ENCODE data around the gene CLECL1.

Gene CLECL1

DNA sequence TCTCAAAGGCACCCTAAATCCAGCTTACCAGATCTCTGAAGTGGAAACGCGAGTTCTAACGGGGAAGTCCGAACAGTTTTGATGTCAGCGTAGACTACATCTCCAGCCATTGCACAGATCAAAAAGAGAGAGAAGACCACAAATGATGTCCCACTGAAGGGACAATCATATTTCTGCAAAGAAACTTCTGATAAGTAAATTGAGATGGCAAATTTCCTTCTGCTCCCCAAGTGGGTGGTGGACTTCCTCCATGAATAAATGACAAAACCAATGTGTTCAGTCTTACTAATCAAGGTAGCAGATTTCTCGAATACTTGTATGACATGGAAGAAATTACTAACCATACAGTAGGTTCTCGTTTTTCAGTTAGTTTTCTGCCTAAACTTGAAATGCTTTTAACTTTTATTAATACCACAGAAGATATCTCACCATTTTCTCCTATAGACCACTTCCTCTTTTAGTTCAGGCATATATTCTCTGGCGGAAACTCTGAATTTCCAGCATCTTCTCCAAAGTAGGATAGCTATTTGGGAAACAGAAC lies at the start of gene CLECL1:
TSS of gene CLECL1 (minus strand) at position 177 of the 541 bp plus-strand sequence.
- TF ChIP-seq, protein P1, sequence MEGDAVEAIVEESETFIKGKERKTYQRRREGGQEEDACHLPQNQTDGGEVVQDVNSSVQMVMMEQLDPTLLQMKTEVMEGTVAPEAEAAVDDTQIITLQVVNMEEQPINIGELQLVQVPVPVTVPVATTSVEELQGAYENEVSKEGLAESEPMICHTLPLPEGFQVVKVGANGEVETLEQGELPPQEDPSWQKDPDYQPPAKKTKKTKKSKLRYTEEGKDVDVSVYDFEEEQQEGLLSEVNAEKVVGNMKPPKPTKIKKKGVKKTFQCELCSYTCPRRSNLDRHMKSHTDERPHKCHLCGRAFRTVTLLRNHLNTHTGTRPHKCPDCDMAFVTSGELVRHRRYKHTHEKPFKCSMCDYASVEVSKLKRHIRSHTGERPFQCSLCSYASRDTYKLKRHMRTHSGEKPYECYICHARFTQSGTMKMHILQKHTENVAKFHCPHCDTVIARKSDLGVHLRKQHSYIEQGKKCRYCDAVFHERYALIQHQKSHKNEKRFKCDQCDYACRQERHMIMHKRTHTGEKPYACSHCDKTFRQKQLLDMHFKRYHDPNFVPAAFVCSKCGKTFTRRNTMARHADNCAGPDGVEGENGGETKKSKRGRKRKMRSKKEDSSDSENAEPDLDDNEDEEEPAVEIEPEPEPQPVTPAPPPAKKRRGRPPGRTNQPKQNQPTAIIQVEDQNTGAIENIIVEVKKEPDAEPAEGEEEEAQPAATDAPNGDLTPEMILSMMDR (IDR thresholded peaks at IDR 0.05; ENCODE audit: low read depth, low read length), result no peak
- no peak for DNase-seq (ENCODE audit: low read depth in 2 of 2)
- H3K4me3 ChIP-seq (replicated peaks in 1 of 2; ENCODE audit: low read depth in 2 of 2, low read length in 2 of 2), result no peak within 1 kb of the TSS

DNA sequence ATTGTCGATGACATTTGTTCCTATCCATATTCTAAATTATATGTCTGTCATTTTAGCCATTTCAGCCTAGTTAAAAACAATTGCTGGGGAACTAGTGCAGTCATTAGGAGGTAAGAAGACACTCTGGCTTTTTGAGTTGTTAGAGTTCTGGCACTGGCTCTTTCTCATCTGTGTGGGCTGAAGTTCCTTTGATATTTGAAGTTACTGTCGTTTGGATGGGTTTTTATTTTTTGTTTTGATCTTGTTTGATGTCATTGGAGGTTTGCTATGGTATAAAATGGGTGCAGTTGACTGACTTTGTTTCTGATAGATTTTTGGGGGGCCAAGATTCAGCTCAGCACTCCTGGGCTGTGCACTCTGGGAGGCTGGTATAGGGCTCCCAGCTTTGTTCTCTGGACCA lies 48.5 kb upstream of the CLECL1 start:
- TF ChIP-seq, protein P1 (IDR thresholded peaks at IDR 0.05; ENCODE audit: low read depth, low read length), result no peak

DNA sequence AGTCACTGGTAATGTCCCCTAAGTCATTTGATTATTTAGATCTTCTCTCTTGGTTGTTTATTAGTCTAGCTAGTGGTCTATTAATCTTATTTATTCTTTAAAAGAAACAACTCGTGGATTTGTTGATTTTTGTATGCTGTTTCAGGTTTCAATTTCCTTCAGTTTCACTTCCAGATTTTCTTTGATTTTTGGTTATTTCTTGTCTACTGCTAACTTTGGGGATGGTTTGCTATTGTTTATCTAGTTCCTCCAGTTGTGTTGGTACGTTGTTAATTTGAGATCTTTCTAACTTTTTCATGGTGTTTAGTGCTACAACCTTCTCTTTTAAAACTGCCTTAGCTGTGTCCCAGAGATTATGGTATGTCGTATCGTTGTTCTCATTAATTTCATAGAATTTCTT lies 46.3 kb upstream of the CLECL1 start:
- no peak for DNase-seq (ENCODE audit: low read depth in 2 of 2)
- no peak overlapping the region for H3K4me3 ChIP-seq (replicated peaks in 1 of 2; ENCODE audit: low read depth in 2 of 2, low read length in 2 of 2)
- TF ChIP-seq, protein P1 (IDR thresholded peaks at IDR 0.05; ENCODE audit: low read depth, low read length), result no peak

More for the DNA sequence above, 48.5 kb upstream of the CLECL1 start:
- no peak for DNase-seq (ENCODE audit: low read depth in 2 of 2)
- H3K4me3 ChIP-seq (replicated peaks in 1 of 2; ENCODE audit: low read depth in 2 of 2, low read length in 2 of 2), result no peak overlapping the region

GRCh38 chr12:9776781-9777180 lies 43.9 kb upstream of the CLECL1 start:
- no peak overlapping the region for H3K4me3 ChIP-seq (replicated peaks in 1 of 2; ENCODE audit: low read depth in 2 of 2, low read length in 2 of 2)
- no peak for DNase-seq (ENCODE audit: low read depth in 2 of 2)
- TF ChIP-seq, protein P1 (IDR thresholded peaks at IDR 0.05; ENCODE audit: low read depth, low read length), result no peak

- TF ChIP-seq, protein P1 (IDR thresholded peaks at IDR 0.05; ENCODE audit: low read depth, low read length), result no peak
- DNase-seq (ENCODE audit: low read depth in 2 of 2), result no peak
- no peak overlapping the region for H3K4me3 ChIP-seq (replicated peaks in 1 of 2; ENCODE audit: low read depth in 2 of 2, low read length in 2 of 2)
Observed at GRCh38 chr12:9773216-9773877, 40.5 kb upstream of the CLECL1 start.

DNA sequence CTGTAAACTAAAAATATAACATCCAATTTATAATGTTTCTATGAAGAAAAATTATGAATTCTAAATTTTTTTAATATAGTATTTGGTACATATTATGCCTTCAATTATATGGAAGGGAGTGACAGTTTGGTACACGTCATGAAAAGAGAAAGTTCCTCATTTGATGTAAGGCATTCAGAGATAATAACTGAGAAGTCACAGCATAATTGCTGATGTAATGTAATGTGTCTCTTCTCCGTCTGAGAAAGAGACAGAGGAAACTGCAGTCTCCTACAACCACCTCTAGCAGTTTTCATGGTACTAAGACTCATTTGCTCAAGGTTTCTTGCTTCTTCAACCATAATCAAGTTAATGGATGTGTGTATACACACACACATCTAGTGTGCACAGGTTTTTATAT lies 30.1 kb upstream of the CLECL1 start:
- DNase-seq (ENCODE audit: low read depth in 2 of 2), result no peak
- TF ChIP-seq, protein P1 (IDR thresholded peaks at IDR 0.05; ENCODE audit: low read depth, low read length), result no peak
- H3K4me3 ChIP-seq (replicated peaks in 1 of 2; ENCODE audit: low read depth in 2 of 2, low read length in 2 of 2), result no peak overlapping the region
